G401 (cell line): ENCODE results near the gene METTL26. TPM values are rescaled to one million over a fixed set of nuclear protein-coding genes. Genes with fewer than 3 reads are reported as not detected.
A peak's percentile ranks its signal among the peaks of the same experiment; 100 is the strongest.

Experiments
- DNase-seq: peaks from one replicate; pipeline ENCODE4 v3.0.0-alpha.2; 2015; ENCODE audit warnings: low spot score
- in situ Hi-C: cut with HindIII; loops from 2 replicates; pipeline ENCODE4 v1.10.0; 2016; ENCODE audit warnings: low sequenced_read_pairs, mixed read lengths
- total RNA-seq: library from RNA; depleted of rRNA; stranded (reverse); fragments of >200 nt; shearing (Covaris generic); gene quantifications from 2 replicates; pipeline ENCODE4 v1.2.3, GENCODE V29; 2014

The METTL26 gene
- total RNA-seq, 1 experiment from 2014 or later, result 119 TPM

DNA sequence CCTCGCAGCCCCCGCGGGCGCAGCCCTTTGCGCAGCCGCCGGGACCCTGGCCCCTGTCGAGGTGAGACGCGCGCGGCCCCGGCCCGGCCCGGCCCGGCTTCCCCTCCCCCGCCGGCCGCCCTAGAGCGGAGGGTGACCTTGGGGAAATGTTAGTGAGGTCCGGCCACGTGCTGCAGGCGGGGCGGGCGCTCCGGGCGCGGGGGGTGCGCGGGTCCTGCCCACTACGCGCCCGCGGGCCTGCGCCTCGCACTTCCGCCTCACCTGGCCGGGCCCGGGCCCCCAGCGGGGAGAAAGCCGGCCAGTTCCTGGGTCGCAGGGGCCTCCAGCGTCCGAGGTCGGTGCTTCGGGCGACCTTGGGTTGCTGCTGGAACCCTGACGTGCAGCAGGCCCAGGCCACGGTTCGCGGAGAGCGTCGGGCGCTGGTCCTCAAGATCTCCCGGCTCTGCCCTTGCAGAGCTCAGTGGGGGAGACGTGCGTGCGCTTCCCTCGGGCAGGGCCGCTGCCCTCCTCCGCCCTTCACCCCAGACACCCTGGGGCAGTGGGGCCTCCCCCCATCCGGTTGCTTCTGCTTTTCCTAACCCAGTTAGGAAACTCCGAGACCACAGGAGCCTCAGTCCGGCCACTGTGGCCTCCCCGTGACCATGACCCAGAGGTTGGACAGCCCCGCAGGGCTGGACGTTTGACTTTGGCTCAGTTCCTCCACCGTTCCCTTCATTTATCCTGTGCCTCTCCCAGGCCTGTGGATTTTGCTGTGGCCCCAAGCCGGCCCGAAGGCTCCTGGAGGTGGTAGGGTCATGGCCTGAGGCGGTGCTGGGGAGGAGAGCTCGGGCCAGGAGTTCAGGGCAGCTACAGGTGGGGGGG lies 6.3 kb upstream of the METTL26 start:
- no peak for DNase-seq
- in situ Hi-C loops, result no loop called here

DNA sequence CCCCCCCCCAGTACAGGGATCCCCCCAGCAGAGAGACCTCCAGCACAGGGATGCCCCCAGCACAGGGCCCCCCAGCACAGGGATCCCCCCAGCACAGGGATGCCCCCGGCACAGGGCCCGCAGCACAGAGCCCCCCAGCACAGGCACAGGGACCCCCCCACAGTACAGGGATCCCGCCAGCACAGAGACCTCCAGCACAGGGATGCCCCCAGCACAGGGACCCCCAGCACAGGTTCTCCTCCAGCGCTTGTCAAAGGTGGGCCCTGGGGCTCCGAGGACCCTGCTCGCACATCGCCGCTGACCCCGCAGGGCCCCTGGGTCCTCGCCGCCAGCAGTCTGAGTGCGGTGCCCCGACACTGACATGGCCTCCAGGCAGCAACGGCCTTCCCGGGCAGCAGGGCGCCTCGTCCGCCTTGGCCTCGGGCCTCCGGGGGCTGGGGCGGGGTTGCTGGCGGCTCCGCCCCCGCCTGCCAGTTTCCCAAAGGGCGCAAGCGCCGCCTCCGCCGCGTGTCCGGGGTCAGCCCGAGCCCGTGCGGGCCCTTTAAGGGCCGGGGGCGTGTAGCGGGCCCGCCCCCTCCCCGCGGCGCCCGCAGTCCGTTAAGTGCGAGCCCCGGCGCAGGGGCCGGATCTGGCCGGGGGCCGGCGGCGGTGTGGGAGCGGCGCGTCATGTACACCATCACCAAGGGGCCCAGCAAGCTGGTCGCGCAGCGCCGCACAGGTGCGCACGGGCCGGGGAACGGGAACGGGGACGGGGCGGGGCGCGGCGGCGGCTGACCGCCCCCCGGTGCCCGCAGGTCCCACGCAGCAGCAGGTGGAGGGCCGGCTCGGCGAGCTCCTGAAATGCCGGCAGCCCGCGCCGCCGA lies 5.5 kb upstream of the METTL26 start, which contains the start of gene MCRIP2:
Gene MCRIP2 (plus strand): TSS at position 503 of the 863 bp plus-strand sequence. CDS start 164 bp downstream, at position 667.
- in situ Hi-C loops, result no loop called here
- peak; percentile 83 for DNase-seq

DNA sequence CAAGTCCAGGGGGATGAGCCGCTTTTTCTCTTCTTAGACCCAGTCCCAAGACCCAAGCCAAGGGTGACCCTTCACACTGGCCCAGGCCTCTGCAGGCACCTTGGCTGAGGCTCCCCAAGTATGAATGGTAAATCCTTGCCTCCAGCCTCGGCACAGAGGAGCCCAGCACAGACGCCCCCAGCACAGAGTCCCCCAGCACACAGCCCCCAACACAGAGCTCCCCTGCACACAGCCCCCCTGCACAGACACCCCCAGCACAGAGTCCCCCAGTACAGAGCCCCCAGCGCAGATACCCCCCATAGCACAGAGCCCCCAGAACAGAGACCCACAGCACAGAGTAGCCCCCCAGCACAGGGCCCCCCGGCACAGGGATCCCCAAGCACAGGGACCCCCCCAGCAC lies 4.5 kb upstream of the METTL26 start:
- in situ Hi-C loops, result no loop called here
- no peak for DNase-seq

DNA sequence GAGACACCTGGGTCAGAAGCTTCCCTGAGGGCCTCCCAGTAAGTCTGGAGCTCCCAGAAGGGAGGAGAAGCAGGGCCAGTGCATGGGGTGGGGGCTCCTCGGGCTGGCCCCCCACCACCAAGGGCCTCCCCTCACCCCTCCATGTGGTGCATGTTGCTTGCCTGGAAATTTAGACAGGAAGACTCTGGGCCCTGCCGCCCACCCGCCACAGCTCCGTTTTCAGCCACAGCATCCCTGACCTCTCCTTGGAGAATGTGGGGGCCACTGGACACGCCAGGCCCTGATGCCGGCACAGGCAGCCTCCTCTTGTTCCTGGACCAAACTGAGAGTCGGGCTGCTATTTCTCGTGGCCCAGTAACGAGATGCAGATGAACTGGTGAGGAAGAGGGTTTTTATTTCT lies 2.7 kb upstream of the METTL26 start:
- in situ Hi-C loops, result no loop called here
- DNase-seq, result no peak

DNA sequence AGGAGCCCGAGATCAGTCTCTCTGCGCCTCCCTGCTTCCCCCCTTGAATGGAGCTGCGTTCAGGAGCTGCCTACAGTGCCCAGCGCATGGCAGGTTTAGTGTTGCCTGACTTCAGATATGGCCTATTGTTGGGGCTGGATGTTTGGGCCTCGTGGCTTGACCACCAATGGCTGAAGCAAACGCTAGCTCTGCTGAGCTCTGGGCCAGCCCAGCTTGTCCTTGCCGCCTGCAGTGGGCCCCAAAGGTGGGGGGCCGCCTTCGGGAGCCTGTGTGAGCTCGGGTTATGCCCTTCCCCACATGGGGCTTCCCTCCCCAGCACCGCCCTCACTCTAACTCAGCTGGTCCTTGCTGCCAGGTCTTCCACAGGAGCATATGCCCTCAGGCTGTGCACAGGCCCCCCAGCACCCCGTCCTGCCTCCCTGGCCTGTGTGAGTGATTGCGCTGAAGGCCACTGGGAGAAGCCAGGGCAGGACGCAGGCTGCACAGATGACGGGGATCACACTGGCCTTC lies 2.0 kb upstream of the METTL26 start:
- in situ Hi-C loops, result no loop called here
- DNase-seq, result peak; percentile 49

DNA sequence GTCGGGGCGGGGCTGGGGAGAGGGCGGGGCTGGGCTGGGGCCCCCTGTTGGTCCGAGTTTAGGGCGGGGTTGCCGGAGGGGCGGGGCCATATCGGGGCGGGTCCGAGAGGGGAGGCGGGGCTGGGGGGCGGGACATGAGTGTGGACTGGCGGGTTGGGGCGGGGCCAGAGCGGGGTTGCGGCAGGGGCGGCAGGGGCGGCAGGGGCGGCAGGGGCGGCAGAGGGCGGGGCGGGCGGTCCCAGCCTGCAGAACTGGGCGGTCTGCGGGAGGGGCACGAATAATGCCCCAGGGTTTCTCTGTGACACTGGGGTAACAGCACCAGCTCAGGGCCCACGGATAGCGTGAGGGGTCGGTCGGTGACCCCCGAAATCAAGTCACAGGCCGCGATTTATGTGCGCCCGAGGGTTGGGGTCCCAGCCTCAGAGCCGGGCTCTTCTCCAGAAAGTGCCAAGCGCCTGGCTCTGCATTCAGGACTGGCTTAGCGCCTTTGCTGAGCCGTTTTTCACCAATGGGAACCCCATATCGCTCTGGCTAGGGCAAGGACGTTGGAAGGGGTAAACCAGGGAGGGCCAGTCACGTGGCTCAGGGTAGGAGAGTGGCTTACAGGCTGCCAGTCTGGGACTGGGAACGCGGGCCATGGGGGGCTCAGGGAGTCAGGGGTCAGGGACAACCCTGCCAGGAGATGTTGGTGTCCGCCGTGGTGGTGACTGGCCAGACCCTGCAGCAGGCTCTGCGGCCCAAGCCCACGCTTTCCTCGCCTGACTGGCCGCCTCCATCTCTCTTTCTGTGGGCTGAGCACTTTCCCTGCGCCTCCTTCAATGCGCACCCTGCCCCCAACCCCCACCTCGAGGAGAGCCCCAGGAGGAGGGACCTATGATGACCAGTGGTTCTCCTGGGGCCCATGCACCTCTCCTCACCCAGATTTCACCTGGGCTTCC lies 1.2 kb upstream of the METTL26 start:
- in situ Hi-C loops, result no loop called here
- peak; percentile 95 for DNase-seq

DNA sequence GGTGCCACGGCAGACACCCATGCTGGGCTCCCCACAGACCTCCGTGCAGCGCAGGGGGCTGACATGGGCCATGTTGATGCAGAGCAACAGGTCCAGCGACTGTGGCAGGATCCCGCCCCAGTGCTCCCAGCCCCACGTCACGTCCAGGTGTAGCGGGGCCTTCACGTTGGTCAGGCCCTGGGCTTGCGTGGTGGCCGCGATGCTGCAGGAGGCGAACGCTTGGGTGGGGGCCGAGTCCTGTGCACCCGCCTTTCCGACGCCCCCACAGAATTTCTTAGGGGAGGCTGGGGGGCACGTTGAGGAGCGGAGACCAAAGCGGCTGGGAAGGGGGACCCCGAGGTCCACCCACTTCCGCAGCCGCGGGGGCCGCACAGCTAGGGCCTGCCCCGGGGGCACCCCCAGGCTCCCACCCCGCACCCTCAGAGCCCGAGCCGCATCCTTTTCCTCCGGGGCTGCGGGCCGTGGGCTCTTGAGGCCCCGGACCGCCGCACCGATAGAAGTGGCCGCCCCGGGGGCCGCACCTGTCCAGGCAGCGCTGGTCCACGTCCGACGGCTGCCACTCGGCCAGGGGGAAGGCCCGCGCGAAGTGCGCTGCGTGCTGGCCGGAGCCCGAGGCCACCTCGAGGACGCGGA lies 416 bp downstream of the METTL26 start:
- in situ Hi-C loops, result no loop called here
- DNase-seq, result no peak

DNA sequence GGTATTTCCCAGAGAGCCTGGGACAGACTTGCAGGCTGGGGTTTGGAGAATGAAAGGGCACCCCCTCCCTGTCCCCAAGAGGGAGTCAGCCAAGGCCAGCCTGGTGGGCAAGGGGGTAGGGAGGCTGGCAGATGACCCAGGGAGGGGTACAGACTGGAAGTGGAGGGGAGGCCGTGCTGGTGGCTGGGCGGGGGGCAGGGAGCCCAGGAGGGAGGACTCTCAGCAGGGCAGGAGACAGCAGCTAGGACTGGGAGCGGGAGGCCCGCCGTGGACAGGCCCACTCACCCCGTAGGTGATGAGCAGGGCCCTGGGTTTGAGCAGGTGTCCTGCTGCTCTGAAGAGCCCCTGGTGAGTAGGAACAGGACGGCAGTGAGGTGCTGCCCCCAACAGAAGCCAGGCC lies 1.1 kb downstream of the METTL26 start:
- DNase-seq, result no peak
- in situ Hi-C loops, result no loop called here

DNA sequence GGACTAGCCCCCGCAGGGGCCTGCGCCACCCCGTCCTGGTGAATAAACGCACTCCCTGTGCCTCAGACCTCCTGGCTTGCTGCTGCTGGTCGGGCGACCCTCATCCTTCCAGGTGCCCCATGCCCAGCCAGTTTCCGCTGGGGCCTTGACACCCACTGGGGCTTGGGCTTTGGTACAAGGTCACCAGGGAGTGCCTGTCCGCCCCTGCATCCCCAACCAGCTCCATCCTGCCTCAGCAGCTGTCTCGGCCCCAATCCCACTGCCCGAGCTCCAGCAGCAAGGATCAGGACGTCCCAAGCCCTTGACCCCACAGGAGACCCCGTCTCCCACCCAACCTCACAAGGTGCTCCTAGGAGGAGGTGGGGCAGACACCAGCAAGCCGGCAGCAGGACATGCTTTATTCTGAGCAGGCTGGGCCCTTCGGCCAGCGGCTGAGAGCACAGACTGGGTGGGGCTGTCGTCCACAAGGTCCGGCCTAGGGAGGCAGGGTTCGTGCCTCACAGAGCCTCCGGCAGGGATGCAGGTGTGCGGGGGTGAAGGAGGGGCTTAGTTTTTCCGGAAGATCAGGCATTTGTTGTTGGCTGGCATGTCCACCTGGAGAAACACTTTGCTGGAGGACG lies 1.9 kb downstream of the METTL26 start:
- no peak for DNase-seq
- in situ Hi-C loops, result no loop called here

DNA sequence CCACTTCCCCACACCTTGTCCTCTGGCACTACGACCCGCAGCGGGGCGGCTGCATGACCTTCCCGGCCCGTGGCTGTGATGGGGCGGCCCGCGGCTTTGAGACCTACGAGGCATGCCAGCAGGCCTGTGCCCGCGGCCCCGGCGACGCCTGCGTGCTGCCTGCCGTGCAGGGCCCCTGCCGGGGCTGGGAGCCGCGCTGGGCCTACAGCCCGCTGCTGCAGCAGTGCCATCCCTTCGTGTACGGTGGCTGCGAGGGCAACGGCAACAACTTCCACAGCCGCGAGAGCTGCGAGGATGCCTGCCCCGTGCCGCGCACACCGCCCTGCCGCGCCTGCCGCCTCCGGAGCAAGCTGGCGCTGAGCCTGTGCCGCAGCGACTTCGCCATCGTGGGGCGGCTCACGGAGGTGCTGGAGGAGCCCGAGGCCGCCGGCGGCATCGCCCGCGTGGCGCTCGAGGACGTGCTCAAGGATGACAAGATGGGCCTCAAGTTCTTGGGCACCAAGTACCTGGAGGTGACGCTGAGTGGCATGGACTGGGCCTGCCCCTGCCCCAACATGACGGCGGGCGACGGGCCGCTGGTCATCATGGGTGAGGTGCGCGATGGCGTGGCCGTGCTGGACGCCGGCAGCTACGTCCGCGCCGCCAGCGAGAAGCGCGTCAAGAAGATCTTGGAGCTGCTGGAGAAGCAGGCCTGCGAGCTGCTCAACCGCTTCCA lies 2.6 kb downstream of the METTL26 start:
- in situ Hi-C loops, result no loop called here
- DNase-seq, result no peak

DNA sequence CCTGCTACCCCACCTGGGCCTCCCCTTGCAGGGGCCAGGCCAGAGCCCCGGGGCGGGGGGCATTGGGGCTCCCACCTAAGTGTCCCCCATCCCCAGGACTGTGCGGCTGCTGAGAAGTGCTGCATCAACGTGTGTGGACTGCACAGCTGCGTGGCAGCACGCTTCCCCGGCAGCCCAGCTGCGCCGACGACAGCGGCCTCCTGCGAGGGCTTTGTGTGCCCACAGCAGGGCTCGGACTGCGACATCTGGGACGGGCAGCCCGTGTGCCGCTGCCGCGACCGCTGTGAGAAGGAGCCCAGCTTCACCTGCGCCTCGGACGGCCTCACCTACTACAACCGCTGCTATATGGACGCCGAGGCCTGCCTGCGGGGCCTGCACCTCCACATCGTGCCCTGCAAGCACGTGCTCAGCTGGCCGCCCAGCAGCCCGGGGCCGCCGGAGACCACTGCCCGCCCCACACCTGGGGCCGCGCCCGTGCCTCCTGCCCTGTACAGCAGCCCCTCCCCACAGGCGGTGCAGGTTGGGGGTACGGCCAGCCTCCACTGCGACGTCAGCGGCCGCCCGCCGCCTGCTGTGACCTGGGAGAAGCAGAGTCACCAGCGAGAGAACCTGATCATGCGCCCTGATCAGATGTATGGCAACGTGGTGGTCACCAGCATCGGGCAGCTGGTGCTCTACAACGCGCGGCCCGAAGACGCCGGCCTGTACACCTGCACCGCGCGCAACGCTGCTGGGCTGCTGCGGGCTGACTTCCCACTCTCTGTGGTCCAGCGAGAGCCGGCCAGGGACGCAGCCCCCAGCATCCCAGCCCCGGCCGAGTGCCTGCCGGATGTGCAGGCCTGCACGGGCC lies 3.4 kb downstream of the METTL26 start:
- no peak for DNase-seq
- in situ Hi-C loops, result no loop called here

DNA sequence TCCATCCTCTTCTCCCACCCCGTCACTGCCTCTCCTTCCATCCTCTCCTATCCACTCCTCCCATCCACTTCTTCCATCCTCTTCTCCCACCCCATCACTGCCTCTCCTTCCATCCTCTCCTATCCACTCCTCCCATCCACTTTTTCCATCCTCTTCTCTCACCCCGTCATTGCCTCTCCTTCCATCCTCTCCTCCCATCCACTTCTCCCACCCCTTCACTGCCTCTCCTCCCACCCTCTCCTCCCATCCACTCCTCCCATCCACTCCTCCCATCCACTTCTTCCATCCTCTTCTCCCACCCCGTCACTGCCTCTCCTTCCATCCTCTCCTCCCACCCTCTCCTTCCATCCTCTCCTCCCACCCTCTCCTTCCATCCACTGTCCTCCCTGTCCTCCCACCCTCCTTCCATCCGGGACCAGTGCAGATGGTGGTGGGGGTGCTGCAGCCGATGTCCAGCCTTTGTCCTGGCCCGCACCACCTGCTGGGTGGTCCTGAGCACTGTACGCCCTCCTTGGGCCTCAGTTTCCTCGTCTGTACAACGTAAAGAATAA lies 4.2 kb downstream of the METTL26 start:
- in situ Hi-C loops, result no loop called here
- DNase-seq, result no peak

DNA sequence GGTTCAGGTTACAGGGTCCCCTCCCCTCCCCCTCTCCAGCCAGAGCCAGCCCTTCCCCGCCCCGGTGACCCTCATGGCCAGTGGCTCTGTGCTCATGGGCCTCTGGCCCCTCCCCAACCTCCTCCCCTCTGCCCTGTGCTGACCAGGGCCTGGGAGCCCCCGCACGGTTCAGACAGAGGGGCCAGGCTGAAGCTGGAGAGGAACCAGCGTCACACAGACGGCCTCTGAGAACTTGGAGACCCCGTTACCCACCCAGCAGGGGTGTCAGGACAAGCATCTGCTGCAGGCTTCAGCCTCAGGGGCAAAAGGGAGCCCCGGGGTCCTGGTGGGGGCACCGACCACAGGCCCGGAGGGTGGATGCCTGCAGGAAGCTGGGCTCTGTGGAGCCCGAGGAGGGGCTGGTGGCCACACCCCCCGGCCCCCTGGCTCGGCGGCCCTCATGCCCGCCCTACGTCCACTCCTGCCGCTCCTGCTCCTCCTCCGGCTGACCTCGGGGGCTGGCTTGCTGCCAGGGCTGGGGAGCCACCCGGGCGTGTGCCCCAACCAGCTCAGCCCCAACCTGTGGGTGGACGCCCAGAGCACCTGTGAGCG lies 5.2 kb downstream of the METTL26 start, which contains the start of gene WFIKKN1:
Gene WFIKKN1 (plus strand): TSS at position 171 of the 591 bp plus-strand sequence. CDS start 269 bp downstream, at position 440.
- DNase-seq, result no peak
- in situ Hi-C loops, result no loop called here

DNA sequence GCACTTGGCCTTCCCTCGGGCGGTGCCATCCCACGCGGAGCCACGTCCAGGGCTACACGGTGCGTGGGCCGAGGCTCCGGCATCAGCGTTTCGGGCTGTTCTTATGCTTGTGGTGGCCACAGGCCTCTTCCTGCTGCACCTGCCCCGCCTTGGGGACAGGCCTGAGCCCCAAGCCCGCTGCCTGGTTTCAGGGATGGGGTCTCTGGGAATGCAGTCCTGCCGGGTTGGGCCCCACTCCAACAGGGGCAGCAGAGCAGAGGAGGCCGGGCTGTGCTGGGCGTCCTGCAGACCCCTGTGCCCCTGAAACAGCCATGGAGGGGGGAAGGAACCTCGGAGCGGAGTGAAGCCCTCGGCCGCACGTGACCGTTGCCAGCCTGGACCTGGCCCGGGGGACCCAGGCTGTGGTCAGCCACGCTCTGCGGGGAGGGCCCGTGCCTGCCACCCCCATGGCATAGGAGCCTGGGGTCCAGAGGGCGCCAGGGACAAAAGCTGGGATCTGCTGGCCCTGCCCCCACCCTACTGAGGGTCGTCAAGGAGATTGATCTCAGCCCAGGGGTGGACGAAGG lies 5.8 kb downstream of the METTL26 start:
- no peak for DNase-seq
- in situ Hi-C loops, result no loop called here

DNA sequence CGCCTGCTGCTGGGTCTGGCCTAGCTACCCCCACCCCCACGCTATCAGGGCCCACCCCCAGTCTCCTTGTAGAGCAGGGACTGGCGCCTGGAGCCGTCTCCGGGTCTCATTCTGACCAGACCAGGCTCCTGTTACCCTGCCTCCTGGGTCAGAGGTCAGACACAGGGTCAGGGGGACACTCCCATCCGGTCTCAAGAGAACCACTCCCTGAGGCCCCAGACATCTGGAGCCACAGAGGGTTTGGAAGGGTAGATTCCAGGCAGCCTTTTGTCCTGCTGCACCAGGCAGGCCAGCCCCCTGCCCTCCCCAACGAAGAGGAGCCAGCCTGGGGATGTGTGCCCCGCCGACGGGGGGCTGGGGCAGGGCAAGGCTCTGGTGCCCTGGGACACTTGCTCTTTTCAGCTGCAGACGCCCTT lies 6.3 kb downstream of the METTL26 start:
- in situ Hi-C loops, result no loop called here
- peak; percentile 55 for DNase-seq
